ENCODE data around the gene ATP13A5.

- TF ChIP-seq HOXC10 (CRISPR knock-in tag; IDR thresholded peaks at IDR 0.05) (no peak), ZNF76 (tag by site-specific recombination; IDR thresholded peaks at IDR 0.05; ENCODE audit: borderline replicate concordance, low read depth) (no peak), CTCF (tag by site-specific recombination; IDR thresholded peaks at IDR 0.05) (no peak), TCF7L2 (IDR thresholded peaks at IDR 0.05; ENCODE audit: borderline replicate concordance, low read depth, low read length) (no peak), ZBTB17 (tag by site-specific recombination; IDR thresholded peaks at IDR 0.05) (no peak), BCL6B (tag by site-specific recombination; IDR thresholded peaks at IDR 0.05) (no peak), ZBTB6 (tag by site-specific recombination; IDR thresholded peaks at IDR 0.05) (no peak)
Observed at GRCh38 chr3:193357291-193357690, 21.3 kb downstream of the ATP13A5 start.

Data from HEK293 (cell line).